ENCODE data around the gene SEC24C.

The SEC24C gene

DNA sequence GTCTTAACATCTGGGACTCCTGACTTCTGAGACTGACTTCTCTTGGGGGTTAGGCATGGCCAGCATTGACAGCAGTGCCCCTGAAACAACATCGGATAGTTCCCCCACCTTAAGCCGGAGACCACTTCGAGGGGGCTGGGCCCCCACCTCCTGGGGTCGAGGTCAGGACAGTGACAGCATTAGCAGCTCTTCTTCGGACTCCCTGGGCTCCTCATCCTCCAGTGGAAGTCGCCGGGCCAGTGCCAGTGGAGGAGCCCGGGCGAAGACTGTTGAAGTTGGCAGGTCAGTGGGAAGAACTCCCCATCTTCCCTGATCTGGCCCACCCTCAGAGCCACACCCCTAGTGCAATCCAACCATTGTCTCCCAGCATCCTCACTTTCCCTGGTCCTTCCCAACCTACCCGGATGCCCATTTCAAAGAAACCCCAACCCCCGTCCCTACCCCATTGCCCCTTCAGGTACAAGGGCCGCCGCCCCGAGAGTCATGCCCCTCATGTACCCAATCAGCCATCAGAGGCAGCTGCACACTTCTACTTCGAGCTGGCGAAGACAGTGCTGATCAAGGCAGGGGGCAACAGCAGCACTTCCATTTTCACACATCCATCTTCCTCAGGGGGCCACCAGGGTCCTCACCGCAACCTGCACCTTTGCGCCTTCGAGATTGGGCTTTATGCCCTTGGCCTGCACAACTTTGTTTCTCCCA lies 53.3 kb downstream of the SEC24C start:
- no peak overlapping the region for H3K9ac ChIP-seq (ENCODE audit: low read depth, low read length, poor library complexity, severe bottlenecking)
- no peaks in the 10 kb centered on the region for H3K27me3 ChIP-seq (ENCODE audit: insufficient read depth, low read length, poor library complexity, severe bottlenecking)
- no peaks in the 10 kb centered on the region for H3K79me2 ChIP-seq (ENCODE audit: insufficient read depth, low read length)
- H3K4me2 ChIP-seq (ENCODE audit: low read depth, low read length, poor library complexity, severe bottlenecking) = no peak overlapping the region
- no peaks in the 10 kb centered on the region for H3F3A ChIP-seq (ENCODE audit: low read depth)
- no peaks in the 10 kb centered on the region for H3K9me3 ChIP-seq (ENCODE audit: insufficient read depth, low read depth, low read length)
- H3K9me2 ChIP-seq (replicated peaks; ENCODE audit: low read depth, low read length) = no peaks in the 10 kb centered on the region
- H3K4me1 ChIP-seq (ENCODE audit: insufficient read depth, low read length, poor library complexity, severe bottlenecking) = no peaks in the 10 kb centered on the region
- H2AFZ ChIP-seq (ENCODE audit: low read length) = no peak overlapping the region
- H3K4me3 ChIP-seq (ENCODE audit: low read length, poor library complexity, severe bottlenecking) = no peak overlapping the region
- TF ChIP-seq, protein P1, sequence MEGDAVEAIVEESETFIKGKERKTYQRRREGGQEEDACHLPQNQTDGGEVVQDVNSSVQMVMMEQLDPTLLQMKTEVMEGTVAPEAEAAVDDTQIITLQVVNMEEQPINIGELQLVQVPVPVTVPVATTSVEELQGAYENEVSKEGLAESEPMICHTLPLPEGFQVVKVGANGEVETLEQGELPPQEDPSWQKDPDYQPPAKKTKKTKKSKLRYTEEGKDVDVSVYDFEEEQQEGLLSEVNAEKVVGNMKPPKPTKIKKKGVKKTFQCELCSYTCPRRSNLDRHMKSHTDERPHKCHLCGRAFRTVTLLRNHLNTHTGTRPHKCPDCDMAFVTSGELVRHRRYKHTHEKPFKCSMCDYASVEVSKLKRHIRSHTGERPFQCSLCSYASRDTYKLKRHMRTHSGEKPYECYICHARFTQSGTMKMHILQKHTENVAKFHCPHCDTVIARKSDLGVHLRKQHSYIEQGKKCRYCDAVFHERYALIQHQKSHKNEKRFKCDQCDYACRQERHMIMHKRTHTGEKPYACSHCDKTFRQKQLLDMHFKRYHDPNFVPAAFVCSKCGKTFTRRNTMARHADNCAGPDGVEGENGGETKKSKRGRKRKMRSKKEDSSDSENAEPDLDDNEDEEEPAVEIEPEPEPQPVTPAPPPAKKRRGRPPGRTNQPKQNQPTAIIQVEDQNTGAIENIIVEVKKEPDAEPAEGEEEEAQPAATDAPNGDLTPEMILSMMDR (conservative IDR thresholded peaks at IDR 0.05; ENCODE audit: low read length) = no peak
- TF ChIP-seq EZH2phosphoT487 (IDR thresholded peaks at IDR 0.05; ENCODE audit: borderline replicate concordance) = no peak
- H3K36me3 ChIP-seq (ENCODE audit: insufficient read depth, low read length) = peaks cover 72% of the 10 kb centered on the region; the same call in 1 of the 2 replicates
- H4K20me1 ChIP-seq (ENCODE audit: insufficient read depth, low read length, poor library complexity, severe bottlenecking) = no peaks in the 10 kb centered on the region

- TF ChIP-seq, protein P1 (conservative IDR thresholded peaks at IDR 0.05; ENCODE audit: low read length) = no peak
- no peak for TF ChIP-seq EZH2phosphoT487 (IDR thresholded peaks at IDR 0.05; ENCODE audit: borderline replicate concordance)
- no peaks in the 10 kb centered on the region for H3K79me2 ChIP-seq (ENCODE audit: insufficient read depth, low read length)
- no peaks in the 10 kb centered on the region for H3K9me3 ChIP-seq (ENCODE audit: insufficient read depth, low read depth, low read length)
- no peak overlapping the region for H3K9ac ChIP-seq (ENCODE audit: low read depth, low read length, poor library complexity, severe bottlenecking)
- no peaks in the 10 kb centered on the region for H3K4me1 ChIP-seq (ENCODE audit: insufficient read depth, low read length, poor library complexity, severe bottlenecking)
- H4K20me1 ChIP-seq (ENCODE audit: insufficient read depth, low read length, poor library complexity, severe bottlenecking) = no peaks in the 10 kb centered on the region
- no peak overlapping the region for H2AFZ ChIP-seq (ENCODE audit: low read length)
- H3K4me2 ChIP-seq (ENCODE audit: low read depth, low read length, poor library complexity, severe bottlenecking) = no peak overlapping the region
- H3K9me2 ChIP-seq (replicated peaks; ENCODE audit: low read depth, low read length) = no peaks in the 10 kb centered on the region
- H3K4me3 ChIP-seq (ENCODE audit: low read length, poor library complexity, severe bottlenecking) = no peak overlapping the region
- no peaks in the 10 kb centered on the region for H3K27me3 ChIP-seq (ENCODE audit: insufficient read depth, low read length, poor library complexity, severe bottlenecking)
- peaks cover 70% of the 10 kb centered on the region; the same call in 1 of the 2 replicates for H3K36me3 ChIP-seq (ENCODE audit: insufficient read depth, low read length)
- H3F3A ChIP-seq (ENCODE audit: low read depth) = no peaks in the 10 kb centered on the region
These were observed 53.9 kb downstream of the SEC24C start for GRCh38 chr10:73798087-73798486.

GRCh38 chr10:73798927-73799560 lies 54.9 kb downstream of the SEC24C start:
- Histone ChIP-seq H3K36me3 (ENCODE audit: insufficient read depth, low read length) (peaks cover 70% of the 10 kb centered on the region; the same call in 1 of the 2 replicates), H3K9ac (ENCODE audit: low read depth, low read length, poor library complexity, severe bottlenecking) (no peak overlapping the region), H4K20me1 (ENCODE audit: insufficient read depth, low read length, poor library complexity, severe bottlenecking) (no peaks in the 10 kb centered on the region), H3K4me1 (ENCODE audit: insufficient read depth, low read length, poor library complexity, severe bottlenecking) (no peaks in the 10 kb centered on the region), H3K9me2 (replicated peaks; ENCODE audit: low read depth, low read length) (no peaks in the 10 kb centered on the region), H3K79me2 (ENCODE audit: insufficient read depth, low read length) (no peaks in the 10 kb centered on the region), H3K4me3 (ENCODE audit: low read length, poor library complexity, severe bottlenecking) (no peak overlapping the region), H2AFZ (ENCODE audit: low read length) (no peak overlapping the region), H3F3A (ENCODE audit: low read depth) (no peaks in the 10 kb centered on the region), H3K27me3 (ENCODE audit: insufficient read depth, low read length, poor library complexity, severe bottlenecking) (no peaks in the 10 kb centered on the region), H3K9me3 (ENCODE audit: insufficient read depth, low read depth, low read length) (no peaks in the 10 kb centered on the region), H3K4me2 (ENCODE audit: low read depth, low read length, poor library complexity, severe bottlenecking) (no peak overlapping the region)
- TF ChIP-seq, protein P1 (conservative IDR thresholded peaks at IDR 0.05; ENCODE audit: low read length) = no peak
- TF ChIP-seq EZH2phosphoT487 (IDR thresholded peaks at IDR 0.05; ENCODE audit: borderline replicate concordance) = no peak

Measured in Loucy (cell line).